H54 (cell line): Measurements from ENCODE around the gene NOX4.

Experiments used
- DNase-seq: peaks from one replicate; pipeline ENCODE4 v3.0.0; 2011; ENCODE audit warnings: low spot score, mixed read lengths; ENCODE audit not compliant: insufficient read length
- FAIRE-seq: peaks from 3 replicates; lab custom pipeline; 2011; peaks lifted over from hg19 to GRCh38; lab: Jason Lieb, UNC
- POLR2A ChIP-seq: IDR thresholded peaks from 2 replicates; pipeline ENCODE4 v1.6.1; 2011; ENCODE audit warnings: low read depth, mild to moderate bottlenecking, low read length

Gene NOX4

GRCh38 chr11:89490981-89491690 lies at the start of gene NOX4:
NOX4 (minus strand) TSS chr11:89491375; CDS start chr11:89491246, 129 bp downstream.
- no peak for FAIRE-seq
- no peak for TF ChIP-seq POLR2A

DNA sequence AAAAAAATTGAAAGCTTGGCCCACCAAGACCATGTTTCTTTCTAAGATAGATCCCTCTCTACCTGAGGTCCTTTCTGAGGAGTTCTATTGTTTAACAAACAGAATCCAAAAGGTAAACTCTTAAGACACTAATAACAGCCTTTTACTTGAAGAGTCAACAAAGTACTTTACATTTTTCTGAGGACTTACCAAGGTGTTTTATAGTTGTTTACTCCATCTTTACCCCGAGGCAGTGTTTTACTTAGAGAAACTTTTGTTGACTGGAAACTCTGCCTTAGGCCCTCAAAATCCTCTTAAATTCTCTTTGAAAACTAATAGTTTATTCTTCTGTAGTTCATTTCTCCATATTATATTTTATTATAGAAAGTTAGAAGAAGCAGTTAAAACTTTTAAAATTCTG lies 49.7 kb upstream of the NOX4 start:
- no peak for DNase-seq
- no peak for FAIRE-seq
- TF ChIP-seq POLR2A = no peak

More at GRCh38 chr11:89490981-89491690, at the start of gene NOX4:
- no peak for DNase-seq

DNA sequence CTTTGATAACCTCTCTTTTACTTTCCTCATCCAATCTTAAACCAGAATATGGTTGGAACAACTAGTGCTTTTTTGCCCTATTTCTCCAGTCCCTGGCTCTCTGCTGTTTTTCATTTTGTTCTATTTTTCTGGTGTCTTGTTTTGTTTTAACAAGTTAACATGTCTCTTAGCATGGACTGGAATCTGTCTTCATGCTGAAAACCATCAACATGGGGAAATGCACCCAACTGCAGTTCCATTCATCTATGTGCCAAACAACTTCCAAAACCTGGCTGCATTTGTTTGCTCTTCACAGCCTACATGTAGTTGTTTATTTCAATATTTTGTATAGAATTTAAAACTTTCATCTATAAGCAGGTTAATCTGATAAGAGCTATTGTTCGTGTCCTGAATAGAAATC lies 46.8 kb upstream of the NOX4 start:
- no peak for TF ChIP-seq POLR2A
- FAIRE-seq (no peak), DNase-seq (no peak)

- DNase-seq (no peak), FAIRE-seq (no peak)
- TF ChIP-seq POLR2A = no peak
Observed at GRCh38 chr11:89536926-89537325, 45.8 kb upstream of the NOX4 start.

DNA sequence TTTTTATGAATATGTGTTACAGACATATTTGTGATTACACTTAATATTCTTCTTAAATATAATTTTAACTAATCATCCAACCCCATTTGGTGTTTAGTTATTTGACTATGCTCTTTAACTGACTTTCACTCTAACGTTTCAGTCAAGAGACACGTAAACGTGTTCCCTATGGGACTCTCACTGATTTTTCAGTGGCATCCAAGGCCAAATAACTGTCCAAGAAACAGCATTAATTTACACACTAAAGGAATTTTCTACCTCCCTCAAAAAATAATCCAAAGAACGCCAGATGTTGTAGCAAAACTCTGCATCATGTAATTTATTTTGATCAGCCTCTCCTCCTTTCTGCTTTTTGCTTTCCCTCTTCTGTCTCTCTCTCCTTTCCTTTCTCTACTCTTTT lies 44.0 kb upstream of the NOX4 start:
- TF ChIP-seq POLR2A = no peak
- FAIRE-seq = no peak
- DNase-seq = no peak

DNA sequence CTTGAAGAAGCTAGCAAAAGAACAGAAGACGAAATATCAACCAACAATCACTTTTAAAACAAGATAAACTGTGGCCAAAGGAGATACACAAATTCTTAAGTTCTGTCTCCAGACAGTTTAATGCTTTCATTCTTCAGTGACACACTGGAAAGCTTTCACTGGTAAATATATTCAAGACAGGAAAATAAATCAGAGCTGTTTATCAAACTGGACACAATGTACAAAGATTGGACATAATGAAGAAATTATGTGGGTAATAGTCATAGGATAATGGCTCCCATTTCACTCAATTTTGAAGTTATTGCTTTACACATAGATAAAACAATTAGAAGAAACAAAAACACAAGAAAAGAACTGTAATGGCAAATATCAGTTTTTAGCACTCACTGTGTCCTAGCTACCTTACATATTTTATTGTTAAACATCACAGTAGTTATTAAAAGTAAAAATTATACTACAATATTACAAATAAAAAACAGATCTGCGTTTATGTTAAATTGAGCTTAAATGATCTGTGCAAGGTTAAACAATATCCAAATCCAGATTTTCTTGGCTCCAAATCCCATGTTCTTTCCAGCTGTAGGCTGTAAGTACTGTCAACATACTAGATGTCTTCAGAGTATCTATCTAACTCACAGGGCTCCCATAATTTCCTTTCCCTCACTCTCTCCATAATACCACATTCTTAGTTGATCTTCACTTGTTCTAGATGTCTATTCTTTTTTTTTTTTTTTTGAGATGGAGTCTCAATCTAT lies 38.6 kb upstream of the NOX4 start:
- FAIRE-seq = no peak
- no peak for DNase-seq
- no peak for TF ChIP-seq POLR2A

- DNase-seq (no peak), FAIRE-seq (no peak)
- no peak for TF ChIP-seq POLR2A
Observed at GRCh38 chr11:89521792-89522191, 30.6 kb upstream of the NOX4 start.

- no peak for TF ChIP-seq POLR2A
- DNase-seq (no peak), FAIRE-seq (no peak)
Observed at GRCh38 chr11:89521294-89521693, 30.1 kb upstream of the NOX4 start.

GRCh38 chr11:89516496-89516895 lies 25.3 kb upstream of the NOX4 start:
- no peak for DNase-seq
- no peak for FAIRE-seq
- TF ChIP-seq POLR2A = no peak

GRCh38 chr11:89508544-89508943 lies 17.4 kb upstream of the NOX4 start:
- DNase-seq (no peak), FAIRE-seq (no peak)
- no peak for TF ChIP-seq POLR2A

- FAIRE-seq (no peak), DNase-seq (no peak)
- TF ChIP-seq POLR2A = no peak
Observed at GRCh38 chr11:89504270-89504669, 13.1 kb upstream of the NOX4 start.

GRCh38 chr11:89503422-89503821 lies 12.2 kb upstream of the NOX4 start:
- no peak for DNase-seq
- no peak for FAIRE-seq
- TF ChIP-seq POLR2A = no peak

DNA sequence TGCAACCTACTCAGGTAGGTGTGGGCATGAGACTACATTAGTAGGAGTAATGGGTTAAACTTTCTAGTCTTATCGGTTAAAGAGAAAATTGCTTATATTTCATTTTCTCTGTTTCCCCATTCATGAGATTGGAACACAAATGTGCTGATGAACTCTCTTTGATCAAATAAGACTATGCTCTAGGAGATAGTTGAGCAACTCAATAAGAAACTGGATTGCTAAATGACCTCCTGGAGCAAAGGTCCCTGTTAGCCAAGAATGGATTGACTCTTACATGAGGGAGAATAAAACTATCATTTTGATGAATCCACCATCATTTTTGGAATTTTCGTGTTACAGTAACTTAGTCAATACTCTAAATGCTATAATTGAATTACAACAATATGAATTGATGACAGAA lies 11.1 kb upstream of the NOX4 start:
- DNase-seq (no peak), FAIRE-seq (no peak)
- TF ChIP-seq POLR2A = no peak

GRCh38 chr11:89500336-89500735 lies 9.2 kb upstream of the NOX4 start:
- FAIRE-seq = no peak
- TF ChIP-seq POLR2A = no peak
- DNase-seq = no peak

DNA sequence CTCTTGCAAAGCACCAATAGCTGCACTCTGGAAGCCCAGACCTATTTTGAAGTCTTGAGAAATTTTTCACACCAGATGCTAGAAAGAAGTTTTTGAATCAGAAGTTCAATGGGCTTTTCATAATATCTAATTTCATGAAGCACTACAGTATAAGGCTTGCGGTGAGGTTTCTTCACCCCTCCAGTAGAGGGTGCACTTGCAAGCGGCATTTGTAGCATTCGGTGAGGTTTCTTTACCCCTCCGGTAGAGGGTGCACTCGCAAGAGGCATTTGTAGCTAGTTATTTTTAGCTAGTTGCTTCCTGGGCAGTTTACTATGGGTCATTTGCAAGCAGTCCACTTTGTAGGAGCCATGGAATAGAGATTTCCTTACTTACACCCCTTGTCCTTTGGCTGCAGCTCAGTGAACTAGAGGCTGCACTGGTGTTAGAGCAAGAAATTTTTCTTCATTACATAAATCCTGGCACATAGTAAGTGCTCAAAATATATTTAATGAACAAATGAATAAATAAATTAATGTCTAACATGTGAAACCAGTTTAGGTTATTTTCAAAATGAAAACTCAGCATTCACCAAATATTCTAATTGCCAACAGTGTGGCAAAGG lies 7.8 kb upstream of the NOX4 start:
- no peak for TF ChIP-seq POLR2A
- DNase-seq (no peak), FAIRE-seq (no peak)
